HepG2 (cell line): ENCODE measurements around the gene LYPD6. TPM values are rescaled to one million over a fixed set of nuclear protein-coding genes. Genes with fewer than 3 reads are reported as not detected.

ENCODE experiments used
- ATAC-seq: fragments of 200-7000 bp; cut with Tn5 transposase; 3 replicates; pipeline ENCODE4 v1.9.1; 2020; ENCODE audit warnings: mild to moderate bottlenecking, moderate library complexity
- BruUV-seq: library from RNA; stranded (reverse); fragments of 400-500 nt; replicated peaks from 2 replicates; lab custom pipeline; 2021; lab: Mats Ljungman, UMichigan
- CTCF ChIA-PET: fragments of 300-600 bp; formaldehyde crosslinking; extraction: SDS; loops from one replicate; lab custom pipeline; 2021; ENCODE audit warnings: low total read pairs, inconsistent platforms, low intra/inter-chr PET ratio; lab: Yijun Ruan, JAX
- POLR2A ChIA-PET: fragments of 350-600 bp; sonication (Branson Sonifier 250); formaldehyde crosslinking; loops from one replicate; lab custom pipeline; 2020; ENCODE audit warnings: antibody characterized with exemption, inconsistent platforms; lab: Yijun Ruan, JAX
- DNase-seq: peaks from one replicate; pipeline ENCODE4 v3.0.0-alpha.2; 2015; ENCODE audit warnings: low spot score
- FAIRE-seq: peaks from 3 replicates; lab custom pipeline; 2011; peaks lifted over from hg19 to GRCh38; lab: Jason Lieb, UNC
- H2AFZ ChIP-seq: one replicate; pipeline ENCODE4 v1.6.1; 2011; ENCODE audit warnings: low read length, inconsistent platforms
- H3K27ac ChIP-seq: fragments of 300-600 bp; 3 replicates; pipeline ENCODE4 v1.8.0; 2011; ENCODE audit warnings: mixed run types, mild to moderate bottlenecking, mixed read lengths, low read length, inconsistent platforms; ENCODE audit not compliant: insufficient read depth; ENCODE audit errors: extremely low read length
- H3K27me3 ChIP-seq, 2 experiments: fragments of 200-600 bp in 1 of 2; 2 replicates in 1 of 2; 3 replicates in 1 of 2; pipeline versions ENCODE4 v1.6.0 to v1.8.0; 2011; ENCODE audit warnings: low read length in 2 of 2, mild to moderate bottlenecking in 2 of 2, moderate library complexity in 2 of 2, inconsistent platforms in 1 of 2; ENCODE audit not compliant: insufficient read depth in 2 of 2, control insufficient read depth in 1 of 2
- H3K36me3 ChIP-seq, 2 experiments: fragments of 200-600 bp in 1 of 2; replicated peaks in 1 of 2; 2 replicates in 1 of 2; 3 replicates in 1 of 2; pipeline versions ENCODE4 v1.5.1 to v1.8.0; 2011; ENCODE audit warnings: low read length in 2 of 2, inconsistent platforms in 1 of 2; ENCODE audit not compliant: insufficient read depth in 2 of 2, control insufficient read depth in 1 of 2
- H3K4me1 ChIP-seq: 2 replicates; pipeline ENCODE4 v1.5.1; 2012; ENCODE audit warnings: low read length, inconsistent platforms; ENCODE audit not compliant: insufficient read depth
- H3K4me2 ChIP-seq: 2 replicates; pipeline ENCODE4 v1.6.0; 2011; ENCODE audit warnings: low read depth, low read length, inconsistent platforms
- H3K4me3 ChIP-seq, 3 experiments: fragments of 200-600 bp in 1 of 3; sonication (generic), shearing (Covaris generic) in 1 of 3; replicated peaks in 1 of 3; 2 replicates each; pipeline ENCODE4 v1.5.1; 2011 to 2016; ENCODE audit warnings: low read length in 3 of 3, inconsistent platforms in 2 of 3, low read depth in 2 of 3, mild to moderate bottlenecking in 2 of 3, control low read depth in 1 of 3, mixed read lengths in 1 of 3; ENCODE audit not compliant: insufficient read depth in 1 of 3
- H3K79me2 ChIP-seq: one replicate; pipeline ENCODE4 v1.6.1; 2011; ENCODE audit warnings: low read length, inconsistent platforms; ENCODE audit not compliant: insufficient read depth
- H3K9ac ChIP-seq: 2 replicates; pipeline ENCODE4 v1.6.0; 2011; ENCODE audit warnings: mild to moderate bottlenecking, low read depth, low read length, inconsistent platforms; ENCODE audit not compliant: insufficient read depth
- H3K9me3 ChIP-seq: 2 replicates; pipeline ENCODE4 v1.5.1; 2012; ENCODE audit warnings: mild to moderate bottlenecking, low read length
- H4K20me1 ChIP-seq: 2 replicates; pipeline ENCODE4 v1.6.0; 2011; ENCODE audit warnings: inconsistent platforms, mild to moderate bottlenecking, low read length, moderate library complexity; ENCODE audit not compliant: insufficient read depth
- ADNP ChIP-seq: sonication (generic); formaldehyde crosslinking; IDR thresholded peaks from 2 replicates; pipeline ENCODE4 v1.4.0; 2020; ENCODE audit warnings: missing genetic modification reagents
- ATF1 ChIP-seq: IDR thresholded peaks from 2 replicates; pipeline ENCODE4 v1.6.1; 2016; ENCODE audit warnings: mild to moderate bottlenecking, control low read depth
- KAT8 ChIP-seq: IDR thresholded peaks from 2 replicates; pipeline ENCODE4 v1.6.1; 2016; ENCODE audit warnings: missing genetic modification reagents, missing compliant biosample characterization
- NFYB ChIP-seq: sonication (generic); formaldehyde crosslinking; IDR thresholded peaks from 2 replicates; pipeline ENCODE4 v1.4.0; 2020; ENCODE audit warnings: missing genetic modification reagents
- TRIM24 ChIP-seq: sonication (generic); formaldehyde crosslinking; IDR thresholded peaks from 2 replicates; pipeline ENCODE4 v1.8.0; 2022; ENCODE audit warnings: mild to moderate bottlenecking, missing genetic modification reagents
- ZNF407 ChIP-seq: sonication (generic); formaldehyde crosslinking; IDR thresholded peaks from one replicate; pipeline ENCODE4 v1.5.1; 2020; ENCODE audit warnings: mild to moderate bottlenecking, missing genetic modification reagents; ENCODE audit errors: not compliant biosample characterization
- ZNF503 ChIP-seq: sonication (generic); formaldehyde crosslinking; IDR thresholded peaks from 2 replicates; pipeline ENCODE4 v1.4.0; 2020; ENCODE audit warnings: missing genetic modification reagents
- ZNF577 ChIP-seq: sonication (generic); formaldehyde crosslinking; IDR thresholded peaks from 2 replicates; pipeline ENCODE4 v1.4.0; 2020; ENCODE audit warnings: mild to moderate bottlenecking, low read depth, missing genetic modification reagents, borderline replicate concordance
- ZNF737 ChIP-seq: sonication (generic); formaldehyde crosslinking; IDR thresholded peaks from 2 replicates; pipeline ENCODE4 v1.5.0; 2020; ENCODE audit warnings: missing genetic modification reagents, mild to moderate bottlenecking, borderline replicate concordance
- WGBS: methylation state at CpG from one replicate; pipeline ENCODE4 v1.1.6; 2017; ENCODE audit warnings: low lambda C conversion rate; 5-methylcytosine and 5-hydroxymethylcytosine counted together
- in situ Hi-C: cut with HindIII; loops from 2 replicates; pipeline ENCODE4 v1.10.0; 2017; ENCODE audit warnings: low pct_unique_long_range_greater_than_20kb; ENCODE audit not compliant: extremely low pct_ligation_motif_present
- intact Hi-C: fragments of 100-400 bp; cut with micrococcal nuclease; formaldehyde crosslinking; loops from one replicate; pipeline ENCODE4 v1.10.0; 2022; ENCODE audit not compliant: unreplicated experiment
- polyA plus RNA-seq, 8 experiments: library from polyadenylated mRNA; depleted of rRNA in 3 of 8; stranded (reverse) in 7 of 8; unstranded in 1 of 8; fragments of >200 nt; fragmentation: Illumina TruSeq in 4 of 8; extraction: Trizol in 4 of 8; gene quantifications; 2 replicates each; pipeline versions ENCODE4 v1.2.1 to v1.2.3, GENCODE V29; 2011 to 2016; ENCODE audit warnings: low read depth in 4 of 8, missing spikeins in 1 of 8, mixed read lengths in 1 of 8; ENCODE audit not compliant: insufficient read depth in 1 of 8
- total RNA-seq, 5 experiments: library from RNA; depleted of rRNA; stranded (reverse); fragments of >200 nt; fragmentation: Illumina TruSeq; extraction: Trizol; gene quantifications; 2 replicates each; pipeline ENCODE4 v1.2.3, GENCODE V29; 2016; ENCODE audit warnings: low read depth in 1 of 5

Gene LYPD6
- total and polyA plus RNA-seq, 2 of the 13 experiments (the other 11 are each of a cell fraction or from before 2014, with no cell fraction given), result 0.01 to 0.07 TPM

GRCh38 chr2:149442346-149442745 is 112.0 kb downstream of the LYPD6 start:
- H3K9ac ChIP-seq, result no peak overlapping the region
- no peak overlapping the region for H3K27ac ChIP-seq
- no peak for ATAC-seq
- TF ChIP-seq ZNF577 (CRISPR knock-in tag), result no peak
- no peaks in the 10 kb centered on the region for H4K20me1 ChIP-seq
- no peaks in the 10 kb centered on the region for H3K36me3 ChIP-seq
- H3K4me2 ChIP-seq, result no peak overlapping the region
- in situ Hi-C loops, result no loop called here
- WGBS, result 46% methylated on average over 4 of the region's 4 CpGs
- H3K27me3 ChIP-seq, result no peaks in the 10 kb centered on the region
- no peak overlapping the region for H3K4me3 ChIP-seq
- intact Hi-C loops, result no loop called here
- H3K9me3 ChIP-seq, result no peaks in the 10 kb centered on the region
- no peak for FAIRE-seq
- ChIA-PET CTCF (no interaction called here), POLR2A (no interaction called here)
- no peak overlapping the region for H2AFZ ChIP-seq
- no TSS peak for BruUV-seq
- H3K79me2 ChIP-seq, result no peaks in the 10 kb centered on the region
- H3K4me1 ChIP-seq, result 0 out of 2 replicates have a peak, but pooled peaks cover 6% of the 10 kb centered on the region
- no peak for DNase-seq

- intact Hi-C loops, result no loop called here
- Histone ChIP-seq H4K20me1 (no peaks in the 10 kb centered on the region), H2AFZ (no peak overlapping the region), H3K36me3 (no peaks in the 10 kb centered on the region), H3K4me2 (no peak overlapping the region), H3K4me1 (0 out of 2 replicates have a peak, but pooled peaks cover 6% of the 10 kb centered on the region), H3K4me3 (no peak overlapping the region), H3K27me3 (no peaks in the 10 kb centered on the region), H3K9me3 (no peaks in the 10 kb centered on the region), H3K9ac (no peak overlapping the region), H3K27ac (no peak overlapping the region), H3K79me2 (no peaks in the 10 kb centered on the region)
- ChIA-PET CTCF (no interaction called here), POLR2A (no interaction called here)
- 9% methylated on average over 2 of the region's 2 CpGs for WGBS
- FAIRE-seq (no peak), DNase-seq (no peak), ATAC-seq (no peak)
- in situ Hi-C loops, result no loop called here
- BruUV-seq, result no TSS peak
- TF ChIP-seq ATF1 (CRISPR knock-in tag) (no peak), KAT8 (CRISPR knock-in tag) (no peak), TRIM24 (CRISPR knock-in tag) (no peak), NFYB (CRISPR knock-in tag) (no peak), ZNF407 (CRISPR knock-in tag) (no peak), ADNP (CRISPR knock-in tag) (no peak), ZNF737 (CRISPR knock-in tag) (no peak), ZNF503 (no peak)
Measured at GRCh38 chr2:149443150-149443549, 112.8 kb downstream of the LYPD6 start.
